Astrocyte of the cerebellum (primary cell): ENCODE results near the gene ACMSD.
"Not testable (repeated sequence)": the region's sequence is repeated elsewhere in the genome, so short reads cannot be mapped to it uniquely, and the experiment has no call there.

Experiments
- DNase-seq: peaks from one replicate; pipeline ENCODE4 v3.0.0-alpha.2; 2011; ENCODE audit warnings: low read depth
- H3K4me3 ChIP-seq: 2 replicates; pipeline ENCODE4 v1.5.1; 2011; ENCODE audit warnings: mild to moderate bottlenecking, low read depth, low read length, moderate library complexity
- in situ Hi-C: cut with HindIII; loops from 2 replicates; pipeline ENCODE4 v1.10.0; 2017; ENCODE audit warnings: low sequenced_read_pairs
- TF ChIP-seq, protein P1 (sequence below): IDR thresholded peaks from 2 replicates; pipeline ENCODE4 v1.5.1; 2012; ENCODE audit warnings: low read length, low read depth, moderate library complexity, mild to moderate bottlenecking; ENCODE audit errors: missing control alignments

ACMSD gene

DNA sequence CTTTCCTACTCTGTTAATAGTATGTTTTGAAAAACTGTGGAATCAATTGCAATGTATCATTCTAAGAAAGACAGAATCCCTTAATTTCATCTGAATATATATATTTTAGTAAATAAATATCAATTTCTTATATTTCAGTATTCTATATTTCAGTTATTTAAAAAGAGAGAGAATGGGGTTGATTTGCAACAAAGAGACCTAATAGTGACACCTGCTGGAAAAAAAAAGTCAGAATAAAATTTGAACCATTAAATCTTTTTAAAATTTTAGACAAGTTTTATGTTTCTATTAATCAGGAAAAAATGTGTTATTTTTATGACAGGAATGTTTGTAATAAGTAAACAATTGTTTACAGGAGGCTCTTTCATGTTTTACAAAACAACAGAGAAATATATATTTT lies 59.5 kb downstream of the ACMSD start:
- TF ChIP-seq, protein P1, sequence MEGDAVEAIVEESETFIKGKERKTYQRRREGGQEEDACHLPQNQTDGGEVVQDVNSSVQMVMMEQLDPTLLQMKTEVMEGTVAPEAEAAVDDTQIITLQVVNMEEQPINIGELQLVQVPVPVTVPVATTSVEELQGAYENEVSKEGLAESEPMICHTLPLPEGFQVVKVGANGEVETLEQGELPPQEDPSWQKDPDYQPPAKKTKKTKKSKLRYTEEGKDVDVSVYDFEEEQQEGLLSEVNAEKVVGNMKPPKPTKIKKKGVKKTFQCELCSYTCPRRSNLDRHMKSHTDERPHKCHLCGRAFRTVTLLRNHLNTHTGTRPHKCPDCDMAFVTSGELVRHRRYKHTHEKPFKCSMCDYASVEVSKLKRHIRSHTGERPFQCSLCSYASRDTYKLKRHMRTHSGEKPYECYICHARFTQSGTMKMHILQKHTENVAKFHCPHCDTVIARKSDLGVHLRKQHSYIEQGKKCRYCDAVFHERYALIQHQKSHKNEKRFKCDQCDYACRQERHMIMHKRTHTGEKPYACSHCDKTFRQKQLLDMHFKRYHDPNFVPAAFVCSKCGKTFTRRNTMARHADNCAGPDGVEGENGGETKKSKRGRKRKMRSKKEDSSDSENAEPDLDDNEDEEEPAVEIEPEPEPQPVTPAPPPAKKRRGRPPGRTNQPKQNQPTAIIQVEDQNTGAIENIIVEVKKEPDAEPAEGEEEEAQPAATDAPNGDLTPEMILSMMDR = no peak
- DNase-seq = no peak
- in situ Hi-C loops = no loop called here
- no peak overlapping the region for H3K4me3 ChIP-seq

DNA sequence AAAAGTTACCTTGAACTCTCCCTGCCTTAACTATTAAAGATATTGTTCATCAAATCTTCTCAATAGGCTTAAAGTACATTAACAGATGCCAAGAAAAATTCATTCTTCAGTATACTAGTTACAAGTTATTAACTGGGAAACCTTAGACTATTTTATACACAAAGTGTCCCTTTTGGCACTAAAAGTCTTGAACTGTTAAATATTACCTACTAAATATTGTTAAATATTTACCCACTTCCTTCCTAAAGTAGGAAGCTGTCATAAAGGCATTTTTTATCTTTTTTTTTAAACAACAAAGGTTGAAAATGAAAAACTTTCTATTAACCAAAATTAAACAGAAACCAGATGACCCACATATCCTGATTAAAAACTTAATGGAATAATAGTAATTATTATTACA lies 60.8 kb downstream of the ACMSD start:
- no peak overlapping the region for H3K4me3 ChIP-seq
- TF ChIP-seq, protein P1 = no peak
- no peak for DNase-seq
- in situ Hi-C loops = no loop called here

DNA sequence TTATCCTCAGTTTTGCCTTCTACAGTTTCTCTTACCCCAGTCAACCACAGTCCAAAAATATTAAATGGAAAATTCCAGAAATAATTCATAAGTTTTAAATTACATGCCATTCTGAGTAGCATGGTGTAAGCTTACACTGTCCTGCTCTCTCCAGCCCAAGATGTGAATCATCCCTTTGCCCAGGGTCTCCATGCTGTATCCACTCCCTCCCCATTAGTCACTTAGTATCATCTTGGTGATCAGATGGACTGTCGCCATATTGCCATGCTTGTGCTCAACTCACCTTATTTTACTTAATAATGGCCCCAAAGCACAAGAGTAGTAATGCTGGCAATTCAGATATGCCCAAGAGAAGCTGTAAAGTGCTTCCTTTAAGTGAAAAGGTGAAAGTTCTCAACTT lies 61.7 kb downstream of the ACMSD start:
- in situ Hi-C loops = loop anchor here (25.0 kb wide), 1 partner anchor 438 kb away; no protein-coding TSS in a partner anchor
- TF ChIP-seq, protein P1 = no peak
- no peak for DNase-seq
- H3K4me3 ChIP-seq = no peak overlapping the region

DNA sequence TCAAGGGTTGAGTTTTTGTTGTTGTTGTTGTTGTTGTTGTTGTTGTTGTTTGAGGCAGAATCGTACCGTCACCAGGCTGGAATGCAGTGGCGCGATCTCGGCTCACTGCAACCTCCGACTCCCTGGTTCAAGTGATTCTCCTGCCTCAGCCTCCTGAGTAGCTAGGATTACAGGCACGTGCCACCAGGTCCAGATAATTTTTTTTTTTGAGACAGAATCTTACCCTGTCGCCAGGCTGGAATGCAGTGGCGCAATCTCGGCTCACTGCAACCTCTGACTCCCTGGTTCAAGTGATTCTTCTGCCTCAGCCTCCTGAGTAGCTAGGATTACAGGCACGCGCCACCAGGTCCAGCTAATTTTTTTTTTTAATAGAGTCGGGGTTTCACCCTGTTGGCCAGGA lies 65.3 kb downstream of the ACMSD start:
- in situ Hi-C loops = loop anchor here (25.0 kb wide), 1 partner anchor 441 kb away; no protein-coding TSS in a partner anchor
- DNase-seq, H3K4me3 ChIP-seq: not testable (repeated sequence)

DNA sequence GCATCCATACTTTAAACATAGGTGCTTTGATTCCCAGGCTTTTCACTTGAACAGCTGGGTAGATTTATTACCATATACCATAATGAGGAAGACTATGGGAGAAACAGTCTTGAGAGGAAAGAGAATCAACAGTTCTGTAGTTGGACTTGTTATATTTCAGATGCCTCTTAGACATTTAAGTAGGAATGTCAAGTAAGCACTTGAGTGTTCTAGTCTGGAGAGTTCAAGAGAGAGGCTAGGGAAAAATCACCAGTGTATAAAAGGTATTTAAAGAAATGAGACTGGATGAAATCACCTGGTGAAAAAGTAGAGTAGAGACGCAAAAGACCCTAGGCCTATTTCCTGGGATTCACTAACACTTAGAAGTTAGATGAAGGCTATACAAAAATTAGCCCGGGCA lies 66.8 kb downstream of the ACMSD start:
- in situ Hi-C loops = loop anchor here (25.0 kb wide), 1 partner anchor 443 kb away; no protein-coding TSS in a partner anchor
- TF ChIP-seq, protein P1 = no peak
- H3K4me3 ChIP-seq = no peak overlapping the region
- no peak for DNase-seq

DNA sequence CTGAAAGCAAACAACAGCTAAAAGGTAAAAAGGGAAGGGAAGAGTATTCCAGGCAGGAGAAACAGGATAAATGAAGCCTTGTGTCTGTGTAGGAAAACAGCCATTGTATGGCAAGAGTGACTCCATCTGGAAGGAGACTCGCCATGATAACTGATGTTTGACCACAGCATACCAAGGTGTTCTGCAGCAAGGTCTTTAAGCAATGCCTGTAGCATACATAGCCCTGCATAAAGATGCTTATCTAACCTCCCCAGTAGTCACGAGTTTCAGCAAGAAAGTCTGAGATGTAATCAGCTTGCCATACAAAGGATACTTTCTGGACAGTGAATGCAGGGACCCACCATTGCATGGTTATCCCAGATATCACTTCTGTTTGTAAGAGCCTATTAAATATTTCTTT lies 68.3 kb downstream of the ACMSD start:
- H3K4me3 ChIP-seq = no peak overlapping the region
- in situ Hi-C loops = loop anchor here (25.0 kb wide), 1 partner anchor 444 kb away; no protein-coding TSS in a partner anchor
- TF ChIP-seq, protein P1 = no peak
- DNase-seq = no peak

DNA sequence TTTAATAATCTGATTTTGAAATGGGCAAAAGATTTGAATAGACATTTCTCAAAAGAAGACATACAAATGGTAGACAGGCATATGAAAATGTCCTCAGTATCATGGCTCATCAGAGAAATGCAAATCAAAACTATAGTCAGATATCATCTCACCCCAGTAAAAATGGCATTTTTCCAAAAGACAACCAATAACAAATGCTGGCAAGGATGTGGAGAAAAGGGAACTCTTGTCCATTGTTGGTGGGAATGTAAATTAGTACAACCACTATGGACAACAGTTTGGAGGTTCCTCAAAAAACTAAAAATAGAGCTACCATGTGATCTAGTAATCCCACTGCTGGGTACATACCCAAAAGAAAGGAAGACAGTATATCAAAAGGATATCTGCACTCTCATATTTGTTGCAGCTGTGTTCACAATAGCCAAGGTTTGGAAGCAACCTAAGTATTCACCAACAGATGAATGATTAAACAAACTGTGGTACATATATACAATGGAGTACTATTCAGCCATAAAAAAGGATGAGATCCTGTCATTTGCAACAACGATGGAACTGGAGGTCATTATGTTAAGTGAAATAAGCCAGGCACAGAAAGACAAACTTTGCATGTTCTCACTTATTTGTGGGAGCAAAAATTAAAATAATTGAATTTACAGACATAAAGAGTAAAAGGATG lies 69.2 kb downstream of the ACMSD start:
- not testable (repeated sequence) for DNase-seq
- in situ Hi-C loops = loop anchor here (25.0 kb wide), 1 partner anchor 445 kb away; no protein-coding TSS in a partner anchor

More for the DNA sequence above, 69.2 kb downstream of the ACMSD start:
- H3K4me3 ChIP-seq = not testable (repeated sequence)
